GM04504 (cell line): ENCODE data around the gene GOLPH3.

Experiments used
- DNase-seq: peaks from one replicate; pipeline ENCODE4 v3.0.0-alpha.2; 2012; ENCODE audit warnings: low read depth

The GOLPH3 gene

GRCh38 chr5:32170303-32171151 is 3.6 kb downstream of the GOLPH3 start:
- peak; percentile 72 for DNase-seq

GRCh38 chr5:32168460-32169033 is 5.6 kb downstream of the GOLPH3 start:
- no peak for DNase-seq

GRCh38 chr5:32165597-32165996 is 8.5 kb downstream of the GOLPH3 start:
- DNase-seq = no peak

GRCh38 chr5:32163785-32164184 is 10.3 kb downstream of the GOLPH3 start:
- no peak for DNase-seq

DNA sequence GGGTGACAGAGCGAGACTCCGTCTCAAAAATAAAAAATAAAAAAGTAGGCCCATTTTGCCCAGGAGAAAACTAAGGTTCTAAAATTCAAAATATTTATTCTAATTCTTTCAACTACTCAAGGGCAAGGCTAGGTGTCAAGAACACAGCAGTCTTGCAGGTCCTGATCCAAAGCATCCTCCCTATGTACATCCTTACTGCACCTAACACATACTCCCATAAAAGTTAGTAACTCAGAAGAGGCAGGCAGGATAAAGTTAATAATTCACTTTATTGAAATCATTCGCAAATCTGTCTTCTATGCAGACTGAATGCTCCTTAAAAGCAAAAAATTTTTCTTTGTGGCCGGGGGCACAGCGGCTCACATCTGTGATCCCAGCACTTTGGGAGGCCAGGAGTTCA is 11.1 kb downstream of the GOLPH3 start:
- DNase-seq = no peak

GRCh38 chr5:32160228-32160627 is 13.9 kb downstream of the GOLPH3 start:
- no peak for DNase-seq

GRCh38 chr5:32159328-32160072 is 14.6 kb downstream of the GOLPH3 start:
- DNase-seq = no peak

- DNase-seq = no peak
Measured at GRCh38 chr5:32158679-32158975, 15.5 kb downstream of the GOLPH3 start.

DNA sequence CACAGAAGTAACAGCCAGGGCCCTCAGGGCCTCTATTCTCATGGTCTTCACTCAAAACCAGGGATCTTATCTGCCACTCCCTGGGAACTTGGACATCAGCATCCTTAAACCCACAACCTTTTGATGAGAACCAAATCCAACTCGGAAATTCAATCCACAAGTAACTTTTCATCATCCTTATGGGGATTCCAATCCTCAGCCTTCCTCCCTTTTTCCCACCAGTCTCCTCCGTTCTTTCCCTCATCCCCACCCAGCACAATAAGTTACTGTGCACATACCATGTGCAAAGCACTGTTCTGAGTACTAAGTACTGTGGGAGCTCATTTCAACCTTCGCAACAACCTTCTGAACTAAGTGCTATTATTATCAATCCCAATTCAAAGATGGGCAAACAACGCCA is 17.0 kb downstream of the GOLPH3 start:
- no peak for DNase-seq

GRCh38 chr5:32156635-32157034 is 17.5 kb downstream of the GOLPH3 start:
- DNase-seq = no peak

DNA sequence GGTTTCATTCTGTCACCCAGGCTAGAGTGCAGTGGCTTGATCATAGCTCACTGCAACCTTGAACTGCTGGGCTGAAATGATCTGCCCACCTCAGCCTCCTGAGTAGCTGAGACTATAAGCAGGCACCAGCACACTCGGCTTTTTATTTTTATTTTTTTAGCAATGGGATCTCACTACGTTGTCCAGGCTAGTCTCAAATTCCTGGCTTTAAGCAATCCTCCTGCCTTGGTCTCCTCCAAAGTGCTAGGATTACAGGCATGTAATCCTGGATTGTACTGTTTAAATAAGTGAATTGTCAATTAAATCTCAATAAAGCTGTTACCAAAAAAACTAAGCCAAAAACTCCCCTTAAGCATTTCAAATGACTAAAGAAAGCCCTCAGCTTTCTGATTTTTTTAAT is 18.9 kb downstream of the GOLPH3 start:
- no peak for DNase-seq

- DNase-seq = no peak
Measured at GRCh38 chr5:32153723-32154122, 20.4 kb downstream of the GOLPH3 start.

- no peak for DNase-seq
Measured at GRCh38 chr5:32151198-32151597, 22.9 kb downstream of the GOLPH3 start.

- DNase-seq = no peak
Measured at GRCh38 chr5:32150366-32150765, 23.8 kb downstream of the GOLPH3 start.

GRCh38 chr5:32147959-32148358 is 26.2 kb downstream of the GOLPH3 start:
- no peak for DNase-seq

GRCh38 chr5:32147236-32147635 is 26.9 kb downstream of the GOLPH3 start:
- DNase-seq = no peak

DNA sequence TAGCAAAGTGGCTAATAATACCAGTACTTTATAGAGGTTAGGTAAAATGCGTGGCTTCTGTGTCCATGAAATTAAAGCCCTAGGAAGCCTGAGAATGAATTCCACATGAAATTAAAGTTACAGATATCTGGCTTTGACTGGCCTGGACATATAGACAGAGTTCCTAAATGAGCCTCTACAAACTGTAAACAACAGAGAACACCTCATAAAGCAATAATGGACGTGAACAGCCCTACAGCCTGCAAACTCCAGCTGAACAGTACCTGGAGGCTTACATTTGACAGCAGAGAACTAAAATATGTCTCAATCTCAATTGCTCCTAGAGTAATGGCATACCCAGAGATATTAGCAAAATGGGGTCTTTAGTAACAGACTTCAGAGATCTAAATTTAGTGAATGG is 28.7 kb downstream of the GOLPH3 start:
- DNase-seq = no peak

DNA sequence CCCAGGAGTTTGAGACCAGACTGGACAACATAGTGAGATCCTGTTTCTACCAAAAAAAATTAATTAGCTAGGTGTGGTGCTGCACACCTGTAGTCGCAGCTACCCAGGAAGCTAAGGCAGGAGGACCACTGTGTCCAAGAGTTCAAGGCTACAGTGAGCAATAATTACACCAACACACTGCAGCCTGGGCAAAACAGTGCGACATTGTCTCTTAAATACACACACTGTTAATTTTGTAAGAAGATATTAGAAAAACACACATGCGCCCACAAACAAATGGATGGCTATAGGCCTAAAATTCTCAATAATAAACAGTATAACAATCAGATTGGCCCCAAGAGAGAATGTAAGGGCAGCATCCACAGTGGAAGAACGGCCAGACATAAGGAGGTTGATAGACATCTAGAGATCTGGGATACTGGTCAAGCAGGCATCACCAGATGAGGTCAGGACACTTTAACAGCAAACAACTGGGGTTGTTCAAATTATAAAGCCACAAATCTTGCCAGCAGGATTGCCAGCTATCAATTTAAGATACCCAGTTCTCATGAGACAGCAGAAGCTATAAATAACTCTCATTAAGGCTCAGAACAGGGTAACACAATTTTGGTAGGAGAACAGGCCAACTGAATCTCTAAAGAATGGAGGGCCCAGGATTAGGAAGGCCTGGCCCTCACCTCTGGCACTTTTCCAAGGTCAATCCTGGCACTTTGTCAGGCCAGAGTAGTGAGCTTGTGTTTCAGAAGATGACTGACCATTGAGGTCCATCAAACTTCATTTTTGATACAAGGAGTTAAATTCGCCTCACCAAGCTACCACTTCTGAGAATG is 29.5 kb downstream of the GOLPH3 start:
- DNase-seq = no peak

DNA sequence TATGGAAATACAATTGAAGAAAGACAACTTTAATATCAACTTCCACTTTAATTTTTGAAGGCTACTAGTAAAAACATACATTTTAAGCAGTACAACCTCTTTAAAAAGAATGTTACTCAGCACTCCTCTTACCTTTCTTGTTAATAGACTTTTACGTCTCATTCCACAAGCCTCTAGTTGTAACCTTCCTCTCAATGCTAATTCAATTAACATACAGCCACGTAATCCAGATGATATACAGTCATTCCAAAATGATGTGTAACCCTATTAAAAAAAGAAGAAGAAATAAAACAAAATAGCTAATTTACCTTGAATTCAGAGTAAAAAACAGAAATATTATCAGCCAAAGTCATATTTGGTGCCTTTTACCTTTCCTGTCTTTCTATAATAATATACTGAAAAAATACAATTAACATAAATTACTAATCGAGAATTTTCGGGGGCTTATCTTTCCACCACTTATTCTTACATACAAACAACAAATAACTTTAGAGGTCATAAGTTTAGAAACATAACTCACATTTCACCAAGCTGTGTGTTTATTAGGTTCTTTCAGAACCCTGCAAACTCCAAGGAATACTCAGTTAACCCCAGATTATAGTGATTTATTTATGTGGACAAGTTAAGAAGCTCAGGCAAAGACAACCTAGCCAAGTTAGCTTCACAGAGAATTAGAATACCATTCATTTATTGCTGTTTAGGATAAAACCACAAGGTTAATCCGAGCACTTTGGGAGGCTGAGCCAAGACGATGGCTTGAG is 30.3 kb downstream of the GOLPH3 start:
- no peak for DNase-seq

- no peak for DNase-seq
Measured at GRCh38 chr5:32138839-32139493, 35.2 kb downstream of the GOLPH3 start.

DNA sequence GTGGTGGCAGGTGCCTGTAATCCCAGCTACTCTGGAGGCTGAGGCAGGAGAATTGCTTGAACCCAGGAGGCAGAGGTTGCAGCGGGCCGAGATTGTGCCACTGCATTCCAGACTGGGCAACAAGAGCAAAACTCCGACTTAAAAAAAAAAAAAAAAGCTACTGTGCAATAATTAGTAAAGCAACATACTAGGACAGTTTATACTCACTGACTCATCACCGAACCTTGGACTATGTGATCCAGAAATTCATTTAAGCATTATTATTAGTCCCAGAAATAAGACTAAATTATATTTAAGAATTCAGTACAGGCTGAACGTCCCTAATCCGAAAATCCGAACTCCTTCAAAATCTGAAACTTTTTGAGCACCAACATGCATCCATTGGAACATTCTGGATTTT is 37.8 kb downstream of the GOLPH3 start:
- no peak for DNase-seq
